Measurements from ENCODE around the gene TAOK3.

The TAOK3 gene

DNA sequence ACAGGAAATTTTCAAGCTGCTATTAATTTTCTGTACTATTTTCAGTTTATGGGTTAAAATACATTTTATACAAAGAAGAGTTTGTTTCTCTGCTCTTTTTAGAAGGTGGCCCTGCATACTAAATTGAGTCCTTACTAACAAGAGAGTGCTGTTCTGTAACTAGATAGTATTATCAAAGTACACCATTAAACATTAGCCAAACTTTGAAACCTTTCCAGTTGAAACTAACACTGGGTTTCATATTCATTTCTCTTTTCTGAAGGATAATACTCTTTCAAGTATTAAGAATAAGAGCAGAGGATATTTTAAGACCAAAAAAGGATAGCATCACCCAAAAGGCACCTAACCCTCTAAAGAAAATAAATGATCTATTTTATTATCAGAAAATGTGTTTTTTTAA is 189.6 kb downstream of the TAOK3 start:
- H3K27me3 ChIP-seq (ENCODE audit: control insufficient read depth, low read length) = no peaks in the 10 kb centered on the region
- H3K79me2 ChIP-seq (ENCODE audit: control insufficient read depth, low read length) = no peaks in the 10 kb centered on the region
- TF ChIP-seq, protein P1, sequence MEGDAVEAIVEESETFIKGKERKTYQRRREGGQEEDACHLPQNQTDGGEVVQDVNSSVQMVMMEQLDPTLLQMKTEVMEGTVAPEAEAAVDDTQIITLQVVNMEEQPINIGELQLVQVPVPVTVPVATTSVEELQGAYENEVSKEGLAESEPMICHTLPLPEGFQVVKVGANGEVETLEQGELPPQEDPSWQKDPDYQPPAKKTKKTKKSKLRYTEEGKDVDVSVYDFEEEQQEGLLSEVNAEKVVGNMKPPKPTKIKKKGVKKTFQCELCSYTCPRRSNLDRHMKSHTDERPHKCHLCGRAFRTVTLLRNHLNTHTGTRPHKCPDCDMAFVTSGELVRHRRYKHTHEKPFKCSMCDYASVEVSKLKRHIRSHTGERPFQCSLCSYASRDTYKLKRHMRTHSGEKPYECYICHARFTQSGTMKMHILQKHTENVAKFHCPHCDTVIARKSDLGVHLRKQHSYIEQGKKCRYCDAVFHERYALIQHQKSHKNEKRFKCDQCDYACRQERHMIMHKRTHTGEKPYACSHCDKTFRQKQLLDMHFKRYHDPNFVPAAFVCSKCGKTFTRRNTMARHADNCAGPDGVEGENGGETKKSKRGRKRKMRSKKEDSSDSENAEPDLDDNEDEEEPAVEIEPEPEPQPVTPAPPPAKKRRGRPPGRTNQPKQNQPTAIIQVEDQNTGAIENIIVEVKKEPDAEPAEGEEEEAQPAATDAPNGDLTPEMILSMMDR (IDR thresholded peaks at IDR 0.05; ENCODE audit: low read depth, low read length, poor library complexity, severe bottlenecking) = no peak
- TF ChIP-seq EZH2phosphoT487 (IDR thresholded peaks at IDR 0.05; ENCODE audit: borderline replicate concordance, low read length) = no peak
- no peak overlapping the region for H3K4me2 ChIP-seq (ENCODE audit: low read length)
- H3K9me2 ChIP-seq (replicated peaks; ENCODE audit: control insufficient read depth, low read length) = no peaks in the 10 kb centered on the region
- 0 out of 2 replicates have a peak, but pooled peaks cover 3% of the 10 kb centered on the region for H4K20me1 ChIP-seq (ENCODE audit: control insufficient read depth, insufficient read depth, low read depth, low read length)
- peaks cover 14% of the 10 kb centered on the region; the same call in 1 of the 2 replicates for H3F3A ChIP-seq (ENCODE audit: control insufficient read depth, insufficient read depth)
- H3K36me3 ChIP-seq (ENCODE audit: control insufficient read depth, low read length) = peaks cover 36% of the 10 kb centered on the region
- H3K27ac ChIP-seq (ENCODE audit: low read depth, low read length) = no peak overlapping the region
- no peak overlapping the region for H3K4me3 ChIP-seq (ENCODE audit: low read length)
- peaks cover 11% of the 10 kb centered on the region for H3K4me1 ChIP-seq (ENCODE audit: control insufficient read depth, low read length)
- H3K9me3 ChIP-seq (ENCODE audit: control insufficient read depth, insufficient read depth, low read length) = no peaks in the 10 kb centered on the region

DNA sequence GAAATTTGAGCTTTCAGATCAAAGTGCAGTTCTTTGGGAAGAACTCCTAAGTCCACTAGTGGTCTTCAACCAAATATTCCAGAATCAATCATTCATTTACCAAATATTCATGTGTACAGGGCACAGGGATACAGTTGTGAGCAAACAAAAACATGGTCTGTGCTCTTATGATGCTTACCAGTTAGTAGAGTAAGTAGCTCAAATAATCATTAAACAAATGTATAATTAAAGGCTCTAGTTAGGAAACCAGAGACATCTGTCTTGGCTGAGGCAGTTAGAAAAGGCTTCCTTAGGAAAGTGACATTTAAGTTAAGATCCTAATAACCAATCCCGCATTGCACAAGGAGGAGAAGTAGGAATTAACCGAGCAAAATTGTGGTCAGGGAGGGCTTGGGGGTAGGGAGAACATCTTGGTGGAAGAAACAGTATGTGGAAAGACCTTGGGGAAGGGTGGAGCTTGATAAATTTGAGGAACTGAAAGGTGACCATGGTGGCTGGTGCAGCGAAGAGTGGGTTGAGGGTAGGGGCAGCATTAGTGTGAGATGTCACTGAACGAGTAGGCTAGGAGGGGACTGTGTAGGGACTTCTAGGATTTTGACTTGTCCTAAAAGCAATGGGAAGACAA is 196.8 kb downstream of the TAOK3 start:
- no peak overlapping the region for H3K4me2 ChIP-seq (ENCODE audit: low read length)
- H3F3A ChIP-seq (ENCODE audit: control insufficient read depth, insufficient read depth) = no peaks in the 10 kb centered on the region
- H3K4me3 ChIP-seq (ENCODE audit: low read length) = no peak overlapping the region
- H3K27ac ChIP-seq (ENCODE audit: low read depth, low read length) = no peak overlapping the region
- H4K20me1 ChIP-seq (ENCODE audit: control insufficient read depth, insufficient read depth, low read depth, low read length) = no peaks in the 10 kb centered on the region
- no peaks in the 10 kb centered on the region for H3K27me3 ChIP-seq (ENCODE audit: control insufficient read depth, low read length)
- no peaks in the 10 kb centered on the region for H3K9me2 ChIP-seq (replicated peaks; ENCODE audit: control insufficient read depth, low read length)
- no peak for TF ChIP-seq EZH2phosphoT487 (IDR thresholded peaks at IDR 0.05; ENCODE audit: borderline replicate concordance, low read length)
- TF ChIP-seq, protein P1 (IDR thresholded peaks at IDR 0.05; ENCODE audit: low read depth, low read length, poor library complexity, severe bottlenecking) = no peak
- H3K36me3 ChIP-seq (ENCODE audit: control insufficient read depth, low read length) = peaks cover 74% of the 10 kb centered on the region
- no peaks in the 10 kb centered on the region for H3K4me1 ChIP-seq (ENCODE audit: control insufficient read depth, low read length)
- H3K9me3 ChIP-seq (ENCODE audit: control insufficient read depth, insufficient read depth, low read length) = no peaks in the 10 kb centered on the region
- H3K79me2 ChIP-seq (ENCODE audit: control insufficient read depth, low read length) = no peaks in the 10 kb centered on the region

DNA sequence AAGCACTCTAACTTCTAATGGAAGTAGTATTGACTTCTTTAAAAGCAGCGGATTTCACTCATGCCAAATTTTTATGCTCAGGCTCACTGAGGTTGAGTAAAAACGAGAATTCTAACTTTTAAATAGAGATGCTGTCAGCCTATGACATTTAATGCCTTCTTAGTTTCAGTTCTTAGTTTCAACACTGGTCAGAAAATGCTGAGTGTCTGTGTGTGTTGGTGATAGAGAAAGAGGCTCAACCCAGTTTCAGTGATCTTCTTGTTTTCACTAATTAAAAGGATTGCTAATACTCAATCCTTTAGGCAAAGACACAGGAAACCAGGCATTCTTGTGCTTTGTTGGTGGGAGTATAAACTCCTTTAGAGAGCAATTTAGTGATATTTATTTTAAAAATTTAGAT is 205.8 kb downstream of the TAOK3 start:
- H3K4me1 ChIP-seq (ENCODE audit: control insufficient read depth, low read length) = no peaks in the 10 kb centered on the region
- no peaks in the 10 kb centered on the region for H3K27me3 ChIP-seq (ENCODE audit: control insufficient read depth, low read length)
- no peak overlapping the region for H3K27ac ChIP-seq (ENCODE audit: low read depth, low read length)
- H4K20me1 ChIP-seq (ENCODE audit: control insufficient read depth, insufficient read depth, low read depth, low read length) = no peaks in the 10 kb centered on the region
- peaks cover 42% of the 10 kb centered on the region for H3K36me3 ChIP-seq (ENCODE audit: control insufficient read depth, low read length)
- H3K4me3 ChIP-seq (ENCODE audit: low read length) = no peak overlapping the region
- H3K9me2 ChIP-seq (replicated peaks; ENCODE audit: control insufficient read depth, low read length) = no peaks in the 10 kb centered on the region
- no peaks in the 10 kb centered on the region for H3F3A ChIP-seq (ENCODE audit: control insufficient read depth, insufficient read depth)
- H3K79me2 ChIP-seq (ENCODE audit: control insufficient read depth, low read length) = no peaks in the 10 kb centered on the region
- TF ChIP-seq, protein P1 (IDR thresholded peaks at IDR 0.05; ENCODE audit: low read depth, low read length, poor library complexity, severe bottlenecking) = no peak
- no peak for TF ChIP-seq EZH2phosphoT487 (IDR thresholded peaks at IDR 0.05; ENCODE audit: borderline replicate concordance, low read length)
- H3K9me3 ChIP-seq (ENCODE audit: control insufficient read depth, insufficient read depth, low read length) = no peaks in the 10 kb centered on the region
- no peak overlapping the region for H3K4me2 ChIP-seq (ENCODE audit: low read length)

Data from DOHH2 (cell line).